Muscle of leg (tissue), 11 donors: ENCODE measurements around the gene KCNJ6. TPM values are rescaled to one million over a fixed set of nuclear protein-coding genes. Genes with fewer than 3 reads are reported as not detected.

Experiments
- DNase-seq: peaks from one replicate; pipeline ENCODE4 v3.0.0; 2013
- H3K27ac ChIP-seq: one replicate; pipeline ENCODE4 v1.5.1; 2013; ENCODE audit warnings: mild to moderate bottlenecking, low read length, control low read depth
- H3K27me3 ChIP-seq: one replicate; pipeline ENCODE4 v1.6.1; 2013; ENCODE audit warnings: low read length; ENCODE audit not compliant: control insufficient read depth, insufficient read depth
- H3K36me3 ChIP-seq: one replicate; pipeline ENCODE4 v1.6.1; 2013; ENCODE audit warnings: low read length; ENCODE audit not compliant: control insufficient read depth, insufficient read depth
- H3K4me1 ChIP-seq: one replicate; pipeline ENCODE4 v1.6.1; 2013; ENCODE audit warnings: low read length; ENCODE audit not compliant: control insufficient read depth, insufficient read depth
- H3K4me3 ChIP-seq: one replicate; pipeline ENCODE4 v1.5.1; 2013; ENCODE audit warnings: low read length, control low read depth
- H3K9me3 ChIP-seq: replicated peaks from 2 replicates; pipeline ENCODE4 v1.6.1; 2013; ENCODE audit warnings: low read depth, low read length; ENCODE audit not compliant: control insufficient read depth
- WGBS: methylation state at CpG from one replicate; pipeline ENCODE4 v1.1.5; 2013; ENCODE audit warnings: missing lambda C conversion rate; ENCODE audit not compliant: insufficient coverage; 5-methylcytosine and 5-hydroxymethylcytosine counted together
- polyA plus RNA-seq, 8 donors: library from polyadenylated mRNA; unstranded; fragments of 120-200 nt; gene quantifications; one replicate each; pipeline versions ENCODE4 v1.2.1 to v1.2.3, GENCODE V29; 2013; ENCODE audit warnings: inconsistent platforms in 1 of 8, low replicate concordance in 1 of 8; ENCODE audit not compliant: insufficient read length in 8 of 8, insufficient read depth in 1 of 8
- total RNA-seq: library from RNA; stranded (reverse); fragments of 120-200 nt; gene quantifications from one replicate; pipeline ENCODE4 v1.2.4, GENCODE V29; 2013

Gene KCNJ6
- total and polyA plus RNA-seq, 9 donors: 0.81 to 2.1 (median 1.2) TPM

DNA sequence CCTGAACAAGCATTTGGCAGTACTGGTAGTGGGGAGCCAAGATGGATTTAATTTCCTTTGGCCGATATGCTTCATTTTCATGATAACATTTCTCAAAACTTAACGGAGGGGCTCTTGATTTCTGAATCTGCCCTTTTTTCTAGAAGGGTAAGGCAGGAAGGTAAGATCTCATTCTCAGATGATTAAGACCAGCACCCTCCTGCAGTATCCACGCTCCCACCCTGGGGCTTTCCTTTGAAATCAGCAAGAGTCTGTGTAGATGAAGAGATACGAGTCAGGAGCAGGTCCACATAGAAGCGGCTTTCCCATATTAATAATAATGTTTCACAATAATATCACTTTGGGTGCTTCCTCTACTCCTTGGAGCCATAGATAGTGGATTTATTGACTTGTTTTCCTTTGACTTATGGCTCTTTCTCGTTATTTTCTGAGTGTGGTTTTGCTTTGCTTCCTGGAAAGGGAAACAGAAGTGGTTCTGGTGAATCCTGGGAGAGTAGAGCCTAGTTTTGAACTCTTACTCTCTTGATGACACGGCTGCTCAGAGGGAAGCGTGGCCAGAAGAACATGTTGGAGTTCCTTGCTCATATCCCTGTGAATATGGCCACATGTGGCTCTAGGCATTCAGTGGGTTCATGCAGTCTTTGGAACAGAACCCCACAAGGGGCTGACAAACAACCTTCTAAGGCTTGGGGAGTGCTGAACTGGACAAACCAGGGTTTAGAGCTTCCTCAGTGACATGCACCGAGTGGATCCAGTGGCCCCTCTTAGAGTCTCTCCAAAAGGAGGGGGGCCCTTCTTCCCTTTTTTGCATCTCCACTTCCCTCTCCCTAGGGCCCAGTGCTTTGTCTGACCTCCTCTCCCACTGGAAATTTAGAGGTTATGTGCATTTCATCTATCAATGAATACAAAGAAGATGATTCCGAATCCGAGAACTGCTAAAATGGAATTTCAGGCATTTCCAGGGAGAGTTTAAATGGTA is 354.0 kb downstream of the KCNJ6 start:
- WGBS: 100% methylated on average over 2 of the region's 11 CpGs
- Histone ChIP-seq H3K9me3 (peaks cover 16% of the 10 kb centered on the region), H3K36me3 (no peaks in the 10 kb centered on the region), H3K27ac (peak overlapping the region; percentile 89), H3K27me3 (no peaks in the 10 kb centered on the region), H3K4me1 (peaks cover 32% of the 10 kb centered on the region), H3K4me3 (no peak overlapping the region)
- DNase-seq: no peak

- H3K27me3 ChIP-seq: no peaks in the 10 kb centered on the region
- peaks cover 33% of the 10 kb centered on the region for H3K4me1 ChIP-seq
- no peaks in the 10 kb centered on the region for H3K36me3 ChIP-seq
- no peak overlapping the region for H3K4me3 ChIP-seq
- WGBS: 100% methylated on average over 1 of the region's 7 CpGs
- peaks cover 16% of the 10 kb centered on the region for H3K9me3 ChIP-seq
- no peak for DNase-seq
- no peak overlapping the region for H3K27ac ChIP-seq
Measured at GRCh38 chr21:37561506-37561905, 354.8 kb downstream of the KCNJ6 start.

DNA sequence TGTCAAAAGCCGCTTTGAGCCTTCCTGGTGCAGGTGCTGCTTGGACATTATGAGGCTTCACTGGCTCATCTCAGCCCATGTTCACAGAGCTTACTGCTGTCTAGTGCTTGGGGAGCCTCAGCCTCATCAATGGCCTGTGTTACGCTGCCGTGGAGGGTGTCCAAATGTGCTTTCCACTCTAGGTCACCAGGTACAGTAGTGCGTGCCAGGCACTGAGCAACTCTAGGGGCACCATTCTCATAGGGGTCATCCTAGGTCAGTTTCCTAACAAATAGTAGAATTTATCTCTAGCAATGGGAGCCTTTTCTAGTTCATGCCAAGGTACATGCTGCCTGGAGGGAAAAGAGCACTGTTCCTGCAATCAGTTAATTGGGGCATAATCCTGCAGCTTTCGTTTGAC is 355.9 kb downstream of the KCNJ6 start:
- H3K9me3 ChIP-seq: peaks cover 16% of the 10 kb centered on the region
- H3K4me3 ChIP-seq: no peak overlapping the region
- H3K36me3 ChIP-seq: no peaks in the 10 kb centered on the region
- no peaks in the 10 kb centered on the region for H3K27me3 ChIP-seq
- no peak overlapping the region for H3K27ac ChIP-seq
- DNase-seq: no peak
- WGBS: 85% methylated on average over 2 of the region's 5 CpGs
- peaks cover 39% of the 10 kb centered on the region for H3K4me1 ChIP-seq

GRCh38 chr21:37558676-37559211 is 357.5 kb downstream of the KCNJ6 start:
- Histone ChIP-seq H3K27me3 (no peaks in the 10 kb centered on the region), H3K27ac (no peak overlapping the region), H3K36me3 (no peaks in the 10 kb centered on the region), H3K4me1 (peaks cover 35% of the 10 kb centered on the region), H3K9me3 (peaks cover 16% of the 10 kb centered on the region), H3K4me3 (no peak overlapping the region)
- WGBS: 98% methylated on average over 6 of the region's 8 CpGs
- DNase-seq: no peak
